Posterior cingulate gyrus (tissue), 11 donors: ENCODE data around the gene GRID1.

Experiments
- DNase-seq, 10 donors: peaks; one replicate each; pipeline versions ENCODE4 v3.0.0 to v3.0.0-alpha.2; 2020 to 2021; ENCODE audit warnings: mixed read lengths in 3 of 10
- intact Hi-C: fragments of 100-400 bp; cut with DNase I; formaldehyde crosslinking; loops from one replicate; pipeline ENCODE4 v1.15.1; 2023

The GRID1 gene

GRCh38 chr10:86344714-86345161, 21.9 kb downstream of the GRID1 start:
- intact Hi-C loops, result no loop called here
- peak in 4 of 10 donors; percentile 7 to 84 (median 40) for DNase-seq

- peak in 4 of 10 donors; percentile 2 to 61 (median 16) for DNase-seq
- intact Hi-C loops, result no loop called here
Measured at GRCh38 chr10:86344281-86344680, 22.3 kb downstream of the GRID1 start.

GRCh38 chr10:86343761-86344160, 22.8 kb downstream of the GRID1 start:
- peak in 6 of 10 donors; percentile 5 to 89 (median 44) for DNase-seq
- intact Hi-C loops, result no loop called here

- intact Hi-C loops, result no loop called here
- DNase-seq, result peak in 5 of 10 donors; percentile 8 to 81 (median 54)
Measured at GRCh38 chr10:86342111-86342863, 24.3 kb downstream of the GRID1 start.

GRCh38 chr10:86341361-86341811, 25.2 kb downstream of the GRID1 start:
- intact Hi-C loops, result no loop called here
- DNase-seq, result peak in 4 of 10 donors; percentile 8 to 76 (median 44)

- intact Hi-C loops, result no loop called here
- peak in 2 of 10 donors; percentile 23 to 24 for DNase-seq
Measured at GRCh38 chr10:86340991-86341260, 25.7 kb downstream of the GRID1 start.

- DNase-seq, result peak in 3 of 10 donors; percentile 4 to 62 (median 57)
- intact Hi-C loops, result no loop called here
Measured at GRCh38 chr10:86340176-86340990, 26.2 kb downstream of the GRID1 start.

GRCh38 chr10:86339226-86339865, 27.2 kb downstream of the GRID1 start:
- intact Hi-C loops, result no loop called here
- peak in 3 of 10 donors; percentile 1 to 77 (median 65) for DNase-seq

GRCh38 chr10:86337121-86337601, 29.4 kb downstream of the GRID1 start:
- intact Hi-C loops, result no loop called here
- DNase-seq, result peak in 3 of 10 donors; percentile 8 to 70 (median 57)

- DNase-seq, result peak in 2 of 10 donors; percentile 38 to 51
Measured at GRCh38 chr10:86336341-86336740, 30.3 kb downstream of the GRID1 start.

GRCh38 chr10:86335831-86336230, 30.8 kb downstream of the GRID1 start:
- peak in 1 of 10 donors; percentile 63 for DNase-seq
- intact Hi-C loops, result no loop called here

More at GRCh38 chr10:86336341-86336740, 30.3 kb downstream of the GRID1 start:
- intact Hi-C loops, result no loop called here

GRCh38 chr10:86335257-86335656, 31.3 kb downstream of the GRID1 start:
- intact Hi-C loops, result no loop called here
- DNase-seq, result no peak

- DNase-seq, result peak in 2 of 10 donors; percentile 21 to 56
- intact Hi-C loops, result no loop called here
Measured at GRCh38 chr10:86334488-86335085, 32.0 kb downstream of the GRID1 start.

GRCh38 chr10:86333826-86334487, 32.6 kb downstream of the GRID1 start:
- peak in 2 of 10 donors; percentile 49 to 57 for DNase-seq
- intact Hi-C loops, result no loop called here

- peak in 2 of 10 donors; percentile 54 to 81 for DNase-seq
- intact Hi-C loops, result no loop called here
Measured at GRCh38 chr10:86331861-86332260, 34.7 kb downstream of the GRID1 start.

- DNase-seq, result peak in 3 of 10 donors; percentile 7 to 89 (median 61)
- intact Hi-C loops, result no loop called here
Measured at GRCh38 chr10:86330778-86331763, 35.5 kb downstream of the GRID1 start.

- intact Hi-C loops, result no loop called here
- DNase-seq, result peak in 3 of 10 donors; percentile 1 to 65 (median 59)
Measured at GRCh38 chr10:86329896-86330680, 36.5 kb downstream of the GRID1 start.
